HG03432 (cell line): ENCODE measurements around the gene BPI.
"Not testable (repeated sequence)": the region's sequence is repeated elsewhere in the genome, so short reads cannot be mapped to it uniquely, and the experiment has no call there.

Source experiments
- ATAC-seq: cut with Tn5 transposase; IDR thresholded peaks from one replicate; pipeline ENCODE4 v1.9.1; 2021; ENCODE audit warnings: mild to moderate bottlenecking, moderate library complexity; ENCODE audit not compliant: unreplicated experiment

The BPI gene

GRCh38 chr20:38303908-38304379 is at the start of gene BPI:
TSS of gene BPI (plus strand) at chr20:38304156. CDS start at chr20:38304224, 68 bp downstream.
- ATAC-seq, result no peak

- ATAC-seq, result not testable (repeated sequence)
Measured at GRCh38 chr20:38254621-38255020, 49.3 kb upstream of the BPI start.

GRCh38 chr20:38255393-38255792 is 48.6 kb upstream of the BPI start:
- ATAC-seq, result no peak

GRCh38 chr20:38256021-38256420 is 47.9 kb upstream of the BPI start:
- no peak for ATAC-seq

GRCh38 chr20:38256966-38257365 is 47.0 kb upstream of the BPI start:
- no peak for ATAC-seq

GRCh38 chr20:38258545-38259215 is 45.3 kb upstream of the BPI start:
- no peak for ATAC-seq

GRCh38 chr20:38260025-38260377 is 44.0 kb upstream of the BPI start:
- ATAC-seq, result no peak

- no peak for ATAC-seq
Measured at GRCh38 chr20:38260378-38261053, 43.4 kb upstream of the BPI start, which contains the start of gene KIAA1755. TSS of gene KIAA1755 (minus strand) at chr20:38260735. CDS start at chr20:38260500, 235 bp downstream.

GRCh38 chr20:38261054-38261390 is 42.9 kb upstream of the BPI start:
- ATAC-seq, result no peak

GRCh38 chr20:38262931-38263330 is 41.0 kb upstream of the BPI start:
- ATAC-seq, result no peak

- no peak for ATAC-seq
Measured at GRCh38 chr20:38266426-38266825, 37.5 kb upstream of the BPI start.

- ATAC-seq, result no peak
Measured at GRCh38 chr20:38267296-38267695, 36.7 kb upstream of the BPI start.

GRCh38 chr20:38267901-38268514 is 35.9 kb upstream of the BPI start:
- no peak for ATAC-seq

- no peak for ATAC-seq
Measured at GRCh38 chr20:38269040-38269439, 34.9 kb upstream of the BPI start.

- ATAC-seq, result no peak
Measured at GRCh38 chr20:38269715-38270114, 34.2 kb upstream of the BPI start.

- ATAC-seq, result no peak
Measured at GRCh38 chr20:38270869-38271605, 32.9 kb upstream of the BPI start.

- ATAC-seq, result no peak
Measured at GRCh38 chr20:38271608-38272120, 32.3 kb upstream of the BPI start.

- no peak for ATAC-seq
Measured at GRCh38 chr20:38272398-38272797, 31.6 kb upstream of the BPI start.

- ATAC-seq, result no peak
Measured at GRCh38 chr20:38272961-38273360, 31.0 kb upstream of the BPI start.

GRCh38 chr20:38275815-38276550 is 28.0 kb upstream of the BPI start:
- no peak for ATAC-seq

GRCh38 chr20:38277285-38277684 is 26.7 kb upstream of the BPI start:
- ATAC-seq, result no peak
